ENCODE data around the gene SARS2.
"Not testable (repeated sequence)": the region's sequence is repeated elsewhere in the genome, so short reads cannot be mapped to it uniquely, and the experiment has no call there.

Gene SARS2

GRCh38 chr19:38974624-38975213, 44.2 kb upstream of the SARS2 start:
- Histone ChIP-seq H3K36me3 (ENCODE audit: insufficient read depth, insufficient read length, low read length) (peaks cover 9% of the 10 kb centered on the region), H3K4me1 (ENCODE audit: insufficient read depth, insufficient read length) (peaks cover 4% of the 10 kb centered on the region), H3K4me3 (ENCODE audit: insufficient read length, low read depth) (peak overlapping the region; percentile 77), H3K27me3 (ENCODE audit: insufficient read depth, insufficient read length) (no peaks in the 10 kb centered on the region), H3K9me3 (ENCODE audit: insufficient read depth, low read length) (no peaks in the 10 kb centered on the region), H3K9ac (ENCODE audit: insufficient read length, low read depth) (peak overlapping the region; percentile 80)
- DNase-seq (ENCODE audit: low read depth, low spot score) = no peak
- TF ChIP-seq SUZ12 (IDR thresholded peaks at IDR 0.05; ENCODE audit: extremely low read depth, insufficient read depth, insufficient read length) (no peak), YY1 (IDR thresholded peaks at IDR 0.05; ENCODE audit: insufficient read depth, insufficient read length) (no peak), ZNF274 (IDR thresholded peaks at IDR 0.05; ENCODE audit: low read depth, low read length) (no peak)

GRCh38 chr19:38971672-38972071, 41.1 kb upstream of the SARS2 start:
- no peak for TF ChIP-seq YY1 (IDR thresholded peaks at IDR 0.05; ENCODE audit: insufficient read depth, insufficient read length)
- no peaks in the 10 kb centered on the region for H3K4me1 ChIP-seq (ENCODE audit: insufficient read depth, insufficient read length)
- H3K4me3 ChIP-seq (ENCODE audit: insufficient read length, low read depth) = no peak overlapping the region
- H3K9me3 ChIP-seq (ENCODE audit: insufficient read depth, low read length) = no peaks in the 10 kb centered on the region
- H3K9ac ChIP-seq (ENCODE audit: insufficient read length, low read depth) = no peak overlapping the region
- no peaks in the 10 kb centered on the region for H3K27me3 ChIP-seq (ENCODE audit: insufficient read depth, insufficient read length)
- no peak for DNase-seq (ENCODE audit: low read depth, low spot score)
- H3K36me3 ChIP-seq (ENCODE audit: insufficient read depth, insufficient read length, low read length) = peaks cover 17% of the 10 kb centered on the region

- Histone ChIP-seq H3K36me3 (ENCODE audit: insufficient read depth, insufficient read length, low read length) (peaks cover 19% of the 10 kb centered on the region), H3K9ac (ENCODE audit: insufficient read length, low read depth) (no peak overlapping the region), H3K4me3 (ENCODE audit: insufficient read length, low read depth) (no peak overlapping the region), H3K4me1 (ENCODE audit: insufficient read depth, insufficient read length) (no peaks in the 10 kb centered on the region), H3K9me3 (ENCODE audit: insufficient read depth, low read length) (no peaks in the 10 kb centered on the region), H3K27me3 (ENCODE audit: insufficient read depth, insufficient read length) (no peaks in the 10 kb centered on the region)
- no peak for TF ChIP-seq SUZ12 (IDR thresholded peaks at IDR 0.05; ENCODE audit: extremely low read depth, insufficient read depth, insufficient read length)
- no peak for TF ChIP-seq ZNF274 (IDR thresholded peaks at IDR 0.05; ENCODE audit: low read depth, low read length)
- no peak for TF ChIP-seq YY1 (IDR thresholded peaks at IDR 0.05; ENCODE audit: insufficient read depth, insufficient read length)
- no peak for DNase-seq (ENCODE audit: low read depth, low spot score)
Observed at GRCh38 chr19:38970664-38971532, 40.3 kb upstream of the SARS2 start.

- not testable (repeated sequence) for H3K9ac ChIP-seq (ENCODE audit: insufficient read length, low read depth)
Observed at GRCh38 chr19:38966149-38966548, 35.6 kb upstream of the SARS2 start.

GRCh38 chr19:38964738-38965137, 34.2 kb upstream of the SARS2 start:
- H3K36me3 ChIP-seq (ENCODE audit: insufficient read depth, insufficient read length, low read length) = peaks cover 10% of the 10 kb centered on the region
- TF ChIP-seq SUZ12 (IDR thresholded peaks at IDR 0.05; ENCODE audit: extremely low read depth, insufficient read depth, insufficient read length) = no peak
- no peak for TF ChIP-seq YY1 (IDR thresholded peaks at IDR 0.05; ENCODE audit: insufficient read depth, insufficient read length)
- TF ChIP-seq ZNF274 (IDR thresholded peaks at IDR 0.05; ENCODE audit: low read depth, low read length) = no peak
- no peak overlapping the region for H3K4me3 ChIP-seq (ENCODE audit: insufficient read length, low read depth)
- no peaks in the 10 kb centered on the region for H3K4me1 ChIP-seq (ENCODE audit: insufficient read depth, insufficient read length)
- no peak overlapping the region for H3K9ac ChIP-seq (ENCODE audit: insufficient read length, low read depth)
- H3K9me3 ChIP-seq (ENCODE audit: insufficient read depth, low read length) = no peaks in the 10 kb centered on the region
- no peaks in the 10 kb centered on the region for H3K27me3 ChIP-seq (ENCODE audit: insufficient read depth, insufficient read length)
- DNase-seq (ENCODE audit: low read depth, low spot score) = no peak

More at GRCh38 chr19:38966149-38966548, 35.6 kb upstream of the SARS2 start:
- not testable (repeated sequence) for H3K9me3 ChIP-seq (ENCODE audit: insufficient read depth, low read length); H3K36me3 ChIP-seq (ENCODE audit: insufficient read depth, insufficient read length, low read length); DNase-seq (ENCODE audit: low read depth, low spot score); H3K27me3 ChIP-seq (ENCODE audit: insufficient read depth, insufficient read length); H3K4me3 ChIP-seq (ENCODE audit: insufficient read length, low read depth); H3K4me1 ChIP-seq (ENCODE audit: insufficient read depth, insufficient read length)

- H3K9me3 ChIP-seq (ENCODE audit: insufficient read depth, low read length) = peaks cover 16% of the 10 kb centered on the region; the same call in 1 of the 2 replicates
- no peak for TF ChIP-seq ZNF274 (IDR thresholded peaks at IDR 0.05; ENCODE audit: low read depth, low read length)
- no peak for TF ChIP-seq YY1 (IDR thresholded peaks at IDR 0.05; ENCODE audit: insufficient read depth, insufficient read length)
- TF ChIP-seq SUZ12 (IDR thresholded peaks at IDR 0.05; ENCODE audit: extremely low read depth, insufficient read depth, insufficient read length) = no peak
Observed at GRCh38 chr19:38959618-38960017, 29.1 kb upstream of the SARS2 start.

GRCh38 chr19:38958301-38958700, 27.7 kb upstream of the SARS2 start:
- no peak overlapping the region for H3K9ac ChIP-seq (ENCODE audit: insufficient read length, low read depth)
- TF ChIP-seq SUZ12 (IDR thresholded peaks at IDR 0.05; ENCODE audit: extremely low read depth, insufficient read depth, insufficient read length) (no peak), YY1 (IDR thresholded peaks at IDR 0.05; ENCODE audit: insufficient read depth, insufficient read length) (no peak), ZNF274 (IDR thresholded peaks at IDR 0.05; ENCODE audit: low read depth, low read length) (no peak)

More at GRCh38 chr19:38959618-38960017, 29.1 kb upstream of the SARS2 start:
- H3K27me3 ChIP-seq (ENCODE audit: insufficient read depth, insufficient read length) = no peaks in the 10 kb centered on the region
- H3K9ac ChIP-seq (ENCODE audit: insufficient read length, low read depth) = no peak overlapping the region
- H3K36me3 ChIP-seq (ENCODE audit: insufficient read depth, insufficient read length, low read length) = peaks cover 4% of the 10 kb centered on the region
- no peak for DNase-seq (ENCODE audit: low read depth, low spot score)
- no peak overlapping the region for H3K4me3 ChIP-seq (ENCODE audit: insufficient read length, low read depth)
- no peaks in the 10 kb centered on the region for H3K4me1 ChIP-seq (ENCODE audit: insufficient read depth, insufficient read length)

More at GRCh38 chr19:38958301-38958700, 27.7 kb upstream of the SARS2 start:
- DNase-seq (ENCODE audit: low read depth, low spot score) = no peak
- no peaks in the 10 kb centered on the region for H3K27me3 ChIP-seq (ENCODE audit: insufficient read depth, insufficient read length)
- peaks cover 4% of the 10 kb centered on the region for H3K36me3 ChIP-seq (ENCODE audit: insufficient read depth, insufficient read length, low read length)
- H3K4me1 ChIP-seq (ENCODE audit: insufficient read depth, insufficient read length) = no peaks in the 10 kb centered on the region
- H3K9me3 ChIP-seq (ENCODE audit: insufficient read depth, low read length) = peaks cover 16% of the 10 kb centered on the region; the same call in 1 of the 2 replicates
- H3K4me3 ChIP-seq (ENCODE audit: insufficient read length, low read depth) = no peak overlapping the region
